Activated T-helper 1 cell treated with anti-CD3 and anti-CD28 coated beads, Interleukin-2, amount 50 U/mL, for 16 hours (primary cell): ENCODE results near the gene JOSD1.
"Not testable (repeated sequence)": the region's sequence is repeated elsewhere in the genome, so short reads cannot be mapped to it uniquely, and the experiment has no call there.

Experiments used
- DNase-seq, 2 donors: peaks; one replicate each; pipeline ENCODE4 v3.0.0-alpha.2; 2020; ENCODE audit warnings: low read depth in 1 of 2, low spot score in 1 of 2

JOSD1 gene

DNA sequence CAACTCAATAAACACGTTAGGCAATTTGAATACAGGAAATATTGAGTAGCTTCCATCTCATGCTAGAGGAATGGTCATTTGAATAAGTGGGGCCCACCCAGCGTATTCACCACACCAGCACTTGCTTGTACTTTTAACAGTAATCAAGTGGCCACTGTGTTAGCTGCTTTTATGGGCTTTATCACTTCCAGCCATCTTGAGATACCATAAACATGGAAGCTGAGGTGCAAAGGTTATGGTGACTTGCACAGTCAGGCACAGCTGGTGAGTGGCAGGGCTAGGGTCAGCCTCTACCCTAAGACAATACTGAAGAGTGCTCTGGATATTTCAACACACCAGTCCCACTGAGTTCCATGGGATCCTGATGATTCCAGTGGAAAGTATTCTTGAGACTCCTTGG is 6.7 kb downstream of the JOSD1 start:
- DNase-seq, result no peak

DNA sequence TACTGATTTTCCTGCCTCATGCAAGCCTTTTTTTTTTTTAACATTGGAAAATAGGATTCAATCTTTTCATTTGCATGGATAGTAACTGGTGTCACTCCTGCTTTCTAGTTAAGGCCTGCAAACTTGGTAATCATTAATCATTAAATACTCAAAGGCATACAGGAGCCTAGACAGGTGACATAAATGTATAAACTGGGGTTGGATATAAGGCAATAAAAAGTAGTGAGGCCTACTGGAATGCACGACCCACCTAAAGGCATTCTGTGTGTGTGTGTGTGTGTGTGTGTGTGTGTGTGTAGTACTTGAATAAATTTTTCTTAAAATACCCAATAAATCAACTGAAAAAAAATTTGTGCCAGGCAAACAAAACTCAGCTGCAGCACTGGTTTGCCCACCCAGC is 11.1 kb downstream of the JOSD1 start:
- DNase-seq, result no peak

- no peak for DNase-seq
Observed at GRCh38 chr22:38685761-38686160, 15.0 kb downstream of the JOSD1 start.

- no peak for DNase-seq
Observed at GRCh38 chr22:38684895-38685294, 15.8 kb downstream of the JOSD1 start.

- DNase-seq, result peak; percentile 65 to 81
Observed at GRCh38 chr22:38681582-38682335, 19.0 kb downstream of the JOSD1 start, which contains the start of gene TOMM22. TSS of gene TOMM22 (plus strand) at chr22:38681957. CDS start at chr22:38681979, 22 bp downstream.

DNA sequence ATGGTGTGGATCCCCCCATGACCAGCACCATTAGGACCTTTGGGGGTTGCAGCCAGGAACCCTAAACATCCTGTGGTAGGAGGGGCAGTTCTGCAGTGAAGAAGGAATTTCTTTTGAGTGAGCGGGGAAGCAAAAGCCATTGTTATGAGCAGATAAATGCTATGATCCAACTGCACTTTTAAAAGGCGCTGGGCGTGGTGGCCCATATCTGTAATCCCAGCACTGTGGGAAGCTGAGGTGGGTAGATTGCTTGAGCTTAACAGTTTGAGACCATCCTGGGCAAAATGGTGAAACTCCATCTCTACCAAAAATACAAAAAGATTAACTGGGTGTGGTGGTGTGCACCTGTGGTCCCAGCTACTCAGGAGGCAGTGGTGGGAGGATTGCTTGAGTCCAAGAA is 24.9 kb downstream of the JOSD1 start:
- DNase-seq, result no peak

- DNase-seq, result no peak
Observed at GRCh38 chr22:38674888-38675287, 25.9 kb downstream of the JOSD1 start.

DNA sequence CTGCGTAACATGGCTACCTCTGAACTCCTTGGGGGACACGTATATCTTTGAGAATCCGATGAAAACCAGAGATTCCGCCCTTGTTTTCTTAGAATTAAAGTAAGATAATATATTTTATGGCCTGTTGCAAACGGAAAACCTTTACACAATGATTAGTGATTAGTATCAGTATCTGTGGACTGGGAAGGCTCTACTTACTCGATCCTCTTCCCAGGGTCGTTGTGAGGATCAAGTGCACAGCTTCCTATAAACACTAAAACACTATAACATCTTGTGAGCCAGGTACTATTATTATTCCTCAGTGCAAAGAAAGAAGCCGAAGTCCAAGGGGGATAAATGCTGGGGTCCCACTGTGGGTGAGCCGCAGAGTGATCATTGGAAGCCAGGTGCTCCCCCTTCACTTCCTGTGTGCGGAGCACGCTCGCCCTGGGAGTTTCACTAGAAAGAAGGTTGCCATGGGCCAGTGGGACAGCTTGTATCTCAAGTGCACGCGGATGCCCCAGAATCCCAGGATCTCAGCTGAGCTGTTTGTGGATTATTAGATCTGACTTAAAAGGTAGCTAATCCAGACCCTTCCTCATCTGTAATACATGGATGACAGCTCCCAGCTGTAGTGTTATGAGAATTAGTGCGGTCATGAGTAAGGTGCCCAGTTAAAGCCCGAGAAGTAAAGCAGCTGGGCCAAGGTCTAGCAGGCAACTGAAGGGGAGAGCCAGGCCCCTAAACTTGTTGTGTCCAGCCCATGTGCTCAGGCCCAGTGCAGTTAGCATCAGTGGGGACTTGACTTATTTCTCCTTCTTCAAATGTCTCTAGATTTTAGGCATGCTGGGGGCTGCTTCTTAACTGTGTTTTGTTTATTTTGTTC is 43.5 kb downstream of the JOSD1 start:
- peak in 1 of 2 donors; percentile 20 for DNase-seq

DNA sequence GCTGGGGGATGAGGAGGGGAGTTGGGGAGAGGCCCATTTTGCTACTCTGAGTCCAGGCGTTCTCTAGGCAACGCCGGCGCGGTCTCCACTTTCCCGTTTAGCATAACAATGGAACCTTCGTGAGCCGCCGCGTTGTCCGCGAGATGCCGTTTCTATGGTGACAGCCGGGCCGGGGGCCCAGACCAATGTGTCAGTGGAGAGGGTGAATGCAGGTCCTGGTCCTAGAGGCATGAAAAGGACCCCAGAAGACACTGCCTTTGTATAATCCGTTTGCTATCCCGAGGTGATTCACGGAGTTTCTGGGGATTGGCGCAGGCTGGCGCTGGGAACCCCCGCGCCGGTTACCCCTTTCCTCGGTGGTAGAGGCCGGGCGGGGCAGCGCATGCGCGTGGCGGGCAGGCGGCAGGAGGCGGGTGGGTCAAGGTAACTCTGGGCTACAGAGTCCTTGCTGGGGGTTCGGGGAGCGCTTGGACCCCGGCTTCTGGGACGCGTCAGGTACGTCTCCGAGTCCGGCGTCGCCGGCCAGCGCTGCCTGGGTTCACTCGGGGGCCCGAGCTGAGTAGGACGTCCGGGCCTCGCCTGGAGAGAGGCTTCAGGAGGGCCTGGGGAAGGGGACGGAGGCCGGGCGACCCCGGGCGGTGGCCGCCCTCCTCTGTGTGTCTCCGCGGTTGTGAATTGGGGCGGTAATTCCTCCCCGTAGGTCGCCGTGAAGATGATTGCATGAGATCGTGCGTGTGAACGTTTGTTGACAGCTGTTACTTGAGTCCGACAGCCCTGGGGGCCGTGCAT is 44.3 kb downstream of the JOSD1 start, which contains the start of the genes CBY1 and FAM227A:
CBY1 (plus strand) TSS at position 383 of the 789 bp plus-strand sequence. CDS start 11,417 bp downstream, outside the sequence.
FAM227A (minus strand) TSS at position 137 of the 789 bp plus-strand sequence. CDS start 6,224 bp downstream, outside the sequence.
- DNase-seq, result peak; percentile 70 to 80

- DNase-seq, result no peak
Observed at GRCh38 chr22:38655519-38656255, 45.1 kb downstream of the JOSD1 start.

DNA sequence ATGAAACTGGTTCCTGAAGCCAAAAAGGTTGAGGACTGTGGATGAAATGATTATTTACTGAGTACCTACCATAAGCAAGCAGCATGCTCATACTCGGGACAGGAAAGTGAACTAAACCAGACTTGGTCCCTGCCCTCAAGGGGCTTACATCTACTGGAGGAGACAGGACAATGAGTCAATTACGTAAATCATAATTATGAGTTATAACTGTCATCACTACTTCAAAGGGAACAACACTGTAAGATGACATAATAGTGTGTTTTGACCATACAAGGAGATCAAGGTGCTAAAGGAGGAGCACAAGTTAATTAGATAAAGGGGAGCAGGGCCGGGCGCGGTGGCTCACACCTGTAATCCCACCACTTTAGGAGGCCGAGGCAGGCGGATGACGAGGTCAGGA is 47.0 kb downstream of the JOSD1 start:
- DNase-seq, result no peak

DNA sequence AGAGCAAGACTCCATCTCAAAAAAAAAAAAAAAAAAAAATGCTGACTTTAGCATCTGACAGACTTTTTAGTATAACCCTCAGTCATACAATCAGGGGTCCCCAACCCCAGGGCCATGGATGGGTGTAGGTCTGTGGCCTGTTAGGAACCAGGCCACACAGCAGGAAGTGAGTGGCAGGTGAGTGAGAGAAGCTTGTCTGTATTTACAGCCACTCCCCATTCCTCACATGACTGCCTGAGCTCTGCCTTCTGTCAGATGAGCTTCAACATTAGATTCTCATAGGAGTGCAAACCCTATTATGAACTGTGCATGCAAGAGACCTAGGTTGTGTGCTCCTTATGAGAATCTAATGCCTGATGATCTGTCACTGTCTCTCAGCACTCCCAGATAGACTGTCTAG is 47.9 kb downstream of the JOSD1 start:
- DNase-seq, result no peak

GRCh38 chr22:38649841-38650522 is 50.8 kb downstream of the JOSD1 start:
- DNase-seq, result no peak

- DNase-seq, result no peak
Observed at GRCh38 chr22:38645430-38645829, 55.3 kb downstream of the JOSD1 start.

- not testable (repeated sequence) for DNase-seq
Observed at GRCh38 chr22:38644245-38644644, 56.5 kb downstream of the JOSD1 start.

DNA sequence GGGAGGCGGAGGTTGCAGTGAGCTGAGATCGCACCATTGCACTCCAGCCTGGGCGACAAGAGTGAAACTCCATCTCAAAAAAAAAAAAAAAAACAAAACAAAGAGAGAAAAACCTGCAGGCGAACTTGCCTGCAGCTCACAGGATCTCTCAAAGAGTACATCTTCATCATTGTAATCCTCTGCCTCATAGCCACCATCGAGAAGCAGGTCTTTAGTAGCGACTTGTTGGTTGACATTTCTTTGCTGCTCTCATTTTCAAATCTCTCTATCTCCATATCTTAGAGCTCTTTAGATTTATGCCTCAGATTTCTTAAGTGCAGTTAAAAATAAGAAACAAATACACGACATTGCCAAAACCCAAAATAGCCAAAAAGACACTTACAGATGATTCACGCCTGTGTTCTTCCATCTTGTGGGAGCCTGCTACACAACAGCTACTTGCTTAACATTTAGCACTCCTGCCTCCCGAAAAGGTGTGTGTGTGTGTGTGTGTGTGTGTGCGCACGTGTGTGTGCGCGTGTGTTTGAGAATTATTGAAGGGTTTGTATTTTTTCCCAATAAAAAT is 59.2 kb downstream of the JOSD1 start:
- no peak for DNase-seq

- DNase-seq, result no peak
Observed at GRCh38 chr22:38638728-38639127, 62.0 kb downstream of the JOSD1 start.

- no peak for DNase-seq
Observed at GRCh38 chr22:38638216-38638615, 62.5 kb downstream of the JOSD1 start.
